AG04449 (cell line): ENCODE data around the gene ERGIC2.

ENCODE experiments used
- CTCF ChIA-PET: fragments of 350-600 bp; formaldehyde crosslinking; extraction: SDS; loops from one replicate; lab custom pipeline; 2021; ENCODE audit warnings: antibody characterized with exemption; lab: Yijun Ruan, JAX
- POLR2A ChIA-PET: fragments of 400-600, 350-600 bp; formaldehyde crosslinking; extraction: SDS; loops from one replicate; lab custom pipeline; 2020; ENCODE audit warnings: antibody characterized with exemption, inconsistent platforms; lab: Yijun Ruan, JAX
- DNase-seq: peaks from one replicate; pipeline ENCODE4 v3.0.0-alpha.2; 2010; ENCODE audit warnings: low read depth, low spot score
- H3K4me3 ChIP-seq: 2 replicates; pipeline ENCODE4 v1.5.1; 2011; ENCODE audit warnings: low read depth, mild to moderate bottlenecking, control low read depth, low read length
- CTCF ChIP-seq: IDR thresholded peaks from one replicate; pipeline ENCODE4 v1.5.1; 2011; ENCODE audit warnings: mild to moderate bottlenecking, moderate library complexity, low read length, control low read depth, inconsistent platforms; ENCODE audit not compliant: insufficient read depth; ENCODE audit errors: missing control alignments

The ERGIC2 gene

GRCh38 chr12:29382251-29382650, 1.3 kb upstream of the ERGIC2 start:
- no peak overlapping the region for H3K4me3 ChIP-seq
- ChIA-PET POLR2A (no interaction called here), CTCF (no interaction called here)

GRCh38 chr12:29376118-29376517, 4.9 kb downstream of the ERGIC2 start:
- no peak for DNase-seq
- ChIA-PET CTCF (no interaction called here), POLR2A (no interaction called here)
- TF ChIP-seq CTCF: no peak
- H3K4me3 ChIP-seq: no peak overlapping the region

More at GRCh38 chr12:29382251-29382650, 1.3 kb upstream of the ERGIC2 start:
- no peak for TF ChIP-seq CTCF
- DNase-seq: no peak

- no peak for DNase-seq
- no peak for TF ChIP-seq CTCF
- ChIA-PET POLR2A (no interaction called here), CTCF (no interaction called here)
- no peak overlapping the region for H3K4me3 ChIP-seq
Observed at GRCh38 chr12:29374913-29375312, 6.1 kb downstream of the ERGIC2 start.

GRCh38 chr12:29374012-29374411, 7.0 kb downstream of the ERGIC2 start:
- ChIA-PET POLR2A (no interaction called here), CTCF (no interaction called here)
- TF ChIP-seq CTCF: no peak

GRCh38 chr12:29365091-29365490, 15.9 kb downstream of the ERGIC2 start:
- POLR2A ChIA-PET: no interaction called here

More at GRCh38 chr12:29374012-29374411, 7.0 kb downstream of the ERGIC2 start:
- no peak for DNase-seq
- no peak overlapping the region for H3K4me3 ChIP-seq

GRCh38 chr12:29354954-29355353, 26.0 kb downstream of the ERGIC2 start:
- TF ChIP-seq CTCF: no peak
- no peak for DNase-seq
- ChIA-PET POLR2A (no interaction called here), CTCF (no interaction called here)
- no peak overlapping the region for H3K4me3 ChIP-seq

More at GRCh38 chr12:29365091-29365490, 15.9 kb downstream of the ERGIC2 start:
- CTCF ChIA-PET: no interaction called here
- no peak overlapping the region for H3K4me3 ChIP-seq
- TF ChIP-seq CTCF: no peak
- no peak for DNase-seq
